ENCODE data around the gene ZC3H12C. TPM values are rescaled to one million over a fixed set of nuclear protein-coding genes. Genes with fewer than 3 reads are reported as not detected.

Gene ZC3H12C
- total RNA-seq, 2 donors from 2014 or later: 9.2 to 18.8 TPM

- Histone ChIP-seq H3K4me3 (no peak overlapping the region), H3K9me3 (no peaks in the 10 kb centered on the region), H3K27me3 (no peaks in the 10 kb centered on the region), H3K27ac (no peak overlapping the region), H3K9ac (ENCODE audit: low read depth in 2 of 2, low read length in 2 of 2) (no peak overlapping the region), H3K36me3 (no peaks in the 10 kb centered on the region), H3K4me1 (no peaks in the 10 kb centered on the region)
- intact Hi-C loops (cut with DNase I): no loop called here
- TF ChIP-seq CTCF (IDR thresholded peaks at IDR 0.05): no peak
- DNase-seq: no peak
These were observed 124.2 kb downstream of the ZC3H12C start for GRCh38 chr11:110217223-110217877.

- H3K9ac ChIP-seq (ENCODE audit: low read depth in 2 of 2, low read length in 2 of 2): no peak overlapping the region
- intact Hi-C loops (cut with DNase I): no loop called here
- H3K4me3 ChIP-seq: no peak overlapping the region
These were observed 124.7 kb downstream of the ZC3H12C start for GRCh38 chr11:110217936-110218335.

GRCh38 chr11:110219006-110219785 is 126.0 kb downstream of the ZC3H12C start:
- Histone ChIP-seq H3K36me3 (no peaks in the 10 kb centered on the region), H3K9me3 (no peaks in the 10 kb centered on the region), H3K4me1 (no peaks in the 10 kb centered on the region), H3K27ac (no peak overlapping the region), H3K27me3 (no peaks in the 10 kb centered on the region), H3K9ac (ENCODE audit: low read depth in 2 of 2, low read length in 2 of 2) (no peak overlapping the region), H3K4me3 (no peak overlapping the region)
- no peak for TF ChIP-seq CTCF (IDR thresholded peaks at IDR 0.05)
- intact Hi-C loops (cut with DNase I): no loop called here
- DNase-seq: no peak

More at GRCh38 chr11:110217936-110218335, 124.7 kb downstream of the ZC3H12C start:
- no peaks in the 10 kb centered on the region for H3K9me3 ChIP-seq
- no peaks in the 10 kb centered on the region for H3K36me3 ChIP-seq
- no peak for DNase-seq
- no peaks in the 10 kb centered on the region for H3K27me3 ChIP-seq
- no peak for TF ChIP-seq CTCF (IDR thresholded peaks at IDR 0.05)
- H3K4me1 ChIP-seq: no peaks in the 10 kb centered on the region
- H3K27ac ChIP-seq: no peak overlapping the region

Other genes starting within 250 kb of the ZC3H12C start
- gene RDX, start 203.2 kb downstream of the ZC3H12C start, total RNA-seq: 10 to 100 TPM; 17.9 to 20.5 TPM